ENCODE data around the gene RUVBL2.

The RUVBL2 gene

DNA sequence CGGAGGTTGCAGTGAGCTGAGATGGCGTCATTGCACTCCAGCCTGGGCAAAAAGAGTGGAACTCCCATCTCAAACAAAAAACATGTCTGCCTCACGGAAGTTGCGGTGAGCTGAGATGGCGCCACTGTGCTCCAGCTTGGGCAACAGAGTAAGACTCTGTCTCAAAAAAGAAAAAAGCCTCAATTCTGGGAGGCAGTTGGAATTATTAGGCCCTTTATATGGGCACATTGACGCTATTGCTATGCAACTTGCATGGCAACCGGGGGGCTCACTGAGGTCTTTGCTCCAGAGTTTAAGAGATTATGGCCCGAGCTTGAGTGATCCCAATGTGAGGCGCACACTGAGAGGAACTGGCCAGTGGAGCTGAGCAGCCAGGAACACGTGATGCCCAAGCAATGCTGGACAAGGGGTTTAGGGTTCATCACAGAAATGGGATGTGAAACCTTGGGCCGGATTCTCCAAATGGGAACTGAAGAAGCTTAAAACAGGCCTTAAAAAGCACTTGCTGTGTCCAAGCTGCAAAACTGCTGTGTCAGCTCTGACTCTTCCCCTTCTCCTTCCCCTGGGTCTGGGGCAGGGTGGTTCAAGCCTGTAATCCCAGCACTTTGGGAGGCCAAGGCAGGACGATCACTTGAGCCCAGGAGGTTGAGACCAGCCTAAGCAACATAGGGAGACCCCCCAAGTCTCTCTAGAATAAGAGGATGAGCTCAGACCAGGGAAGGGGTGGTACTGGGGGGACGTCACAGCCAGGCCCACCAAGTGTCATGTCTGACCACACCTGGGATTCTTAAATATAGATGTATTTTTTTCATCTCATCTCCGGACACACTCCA lies 26.1 kb upstream of the RUVBL2 start:
- Histone ChIP-seq H3K9me3 (no peaks in the 10 kb centered on the region), H3K36me3 (replicated peaks) (peaks cover 59% of the 10 kb centered on the region), H3K27me3 (ENCODE audit: low read depth) (no peaks in the 10 kb centered on the region), H3K4me1 (peaks cover 16% of the 10 kb centered on the region), H3K4me3 (no peak overlapping the region)
- no peak for DNase-seq (ENCODE audit: low spot score in 2 of 2)
- in situ Hi-C loops (cut with MboI; ENCODE audit: low sequenced_read_pairs), result loop anchor here (10.0 kb wide), 1 partner anchor 323 kb away; the partner anchor contains the start of gene CA11

DNA sequence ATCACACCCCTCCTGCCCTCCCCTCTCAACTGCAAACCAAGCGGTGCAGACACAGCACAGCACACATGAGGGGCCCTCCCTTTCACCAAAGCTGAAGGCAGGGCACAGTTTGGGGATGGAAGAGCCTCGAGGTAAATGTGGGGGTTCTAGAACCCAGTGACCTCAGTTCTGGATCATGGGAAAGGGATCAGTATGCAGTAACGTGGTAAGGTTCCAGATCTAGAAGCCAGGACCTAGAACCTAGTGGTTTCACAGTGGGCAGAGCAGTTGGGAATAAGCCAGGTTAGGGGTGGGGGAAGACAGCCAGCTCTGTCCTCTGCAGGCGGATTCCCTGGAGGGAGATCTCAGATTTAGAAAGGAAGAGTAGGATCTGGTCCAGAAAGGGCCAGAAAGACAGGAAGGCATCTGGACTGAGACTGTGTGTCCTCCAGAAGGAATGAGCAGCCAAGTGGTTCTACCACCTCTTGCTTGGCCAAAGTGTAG lies 25.5 kb upstream of the RUVBL2 start:
- no peaks in the 10 kb centered on the region for H3K9me3 ChIP-seq
- H3K4me3 ChIP-seq, result no peak overlapping the region
- in situ Hi-C loops (cut with MboI; ENCODE audit: low sequenced_read_pairs), result loop anchor here (10.0 kb wide), 1 partner anchor 323 kb away; the partner anchor contains the start of gene CA11
- no peaks in the 10 kb centered on the region for H3K27me3 ChIP-seq (ENCODE audit: low read depth)
- H3K4me1 ChIP-seq, result peaks cover 16% of the 10 kb centered on the region
- H3K36me3 ChIP-seq (replicated peaks), result peaks cover 64% of the 10 kb centered on the region
- no peak for DNase-seq (ENCODE audit: low spot score in 2 of 2)

DNA sequence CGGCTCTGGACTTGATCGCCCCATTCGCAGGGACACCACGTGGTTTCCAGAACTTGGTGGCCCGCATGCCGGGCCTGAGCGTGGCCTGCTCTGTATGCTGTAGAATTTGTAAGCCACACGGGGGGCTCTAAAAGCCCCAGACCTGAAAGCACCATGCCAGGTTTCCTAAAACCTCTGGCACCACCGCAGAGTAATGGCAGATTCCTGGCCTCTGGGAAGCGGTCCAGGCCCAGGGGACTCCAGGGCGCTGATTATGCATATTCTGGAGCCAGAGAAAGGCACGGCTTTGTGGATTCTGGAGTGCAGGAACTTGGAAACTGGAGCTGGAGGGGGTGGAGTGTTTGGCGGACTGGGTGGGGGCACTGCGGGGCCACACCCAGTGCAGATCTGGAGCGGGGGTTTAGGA lies 24.9 kb upstream of the RUVBL2 start:
- Histone ChIP-seq H3K27me3 (ENCODE audit: low read depth) (no peaks in the 10 kb centered on the region), H3K4me1 (peaks cover 10% of the 10 kb centered on the region), H3K36me3 (replicated peaks) (peaks cover 67% of the 10 kb centered on the region), H3K4me3 (no peak overlapping the region), H3K9me3 (no peaks in the 10 kb centered on the region)
- in situ Hi-C loops (cut with MboI; ENCODE audit: low sequenced_read_pairs), result loop anchor here (10.0 kb wide), 1 partner anchor 324 kb away; the partner anchor contains the start of gene CA11
- DNase-seq (ENCODE audit: low spot score in 2 of 2), result no peak

DNA sequence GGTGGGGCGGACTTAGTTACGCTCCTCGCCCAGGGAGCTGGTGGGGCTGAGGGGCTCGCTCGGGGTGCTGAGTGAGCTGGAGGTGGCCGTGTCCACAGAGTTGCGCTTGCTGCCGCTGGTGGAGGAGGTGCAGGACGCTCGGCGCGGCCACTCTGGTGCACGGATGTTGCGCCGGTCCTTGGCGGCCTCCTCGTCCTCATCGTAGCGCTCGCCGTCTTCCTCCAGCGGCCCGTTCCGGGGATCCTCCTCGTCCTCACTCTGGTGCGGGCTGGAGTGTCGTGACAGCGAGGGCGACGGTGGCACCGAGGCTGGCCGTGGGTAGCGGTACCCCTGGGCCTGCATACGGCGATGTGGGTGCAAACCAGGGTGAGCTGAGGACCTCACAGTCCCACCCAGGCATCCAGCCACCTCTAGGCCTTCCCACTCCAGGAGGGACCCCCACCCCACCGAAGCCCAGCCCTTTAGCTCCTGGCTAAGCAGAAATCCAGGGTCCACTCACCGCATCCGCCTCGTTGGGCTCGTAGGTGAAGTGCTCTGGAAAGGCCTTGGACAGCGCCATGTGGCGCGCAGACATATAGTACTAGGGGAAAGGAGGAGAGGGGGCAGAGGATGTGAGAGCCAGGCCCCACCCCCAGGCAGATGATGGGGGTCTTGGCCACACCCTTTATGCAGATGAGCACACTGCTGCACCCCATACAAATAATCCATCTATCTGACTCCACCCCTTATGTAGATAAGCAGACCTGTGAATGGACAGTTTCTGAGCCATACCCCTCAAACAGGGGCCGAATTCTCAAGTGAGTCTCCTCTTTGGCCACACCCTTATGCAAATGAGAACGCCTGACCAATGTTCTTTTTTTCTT lies 24.2 kb upstream of the RUVBL2 start:
- H3K4me3 ChIP-seq, result no peak overlapping the region
- in situ Hi-C loops (cut with MboI; ENCODE audit: low sequenced_read_pairs), result loop anchor here (5.0 to 10.0 kb wide), 2 partner anchors 182 to 325 kb away; partner anchors contain the start of gene CA11
- no peaks in the 10 kb centered on the region for H3K27me3 ChIP-seq (ENCODE audit: low read depth)
- peaks cover 3% of the 10 kb centered on the region for H3K4me1 ChIP-seq
- H3K9me3 ChIP-seq, result no peaks in the 10 kb centered on the region
- H3K36me3 ChIP-seq (replicated peaks), result peaks cover 74% of the 10 kb centered on the region
- DNase-seq (ENCODE audit: low spot score in 2 of 2), result peak; percentile 40 to 47

DNA sequence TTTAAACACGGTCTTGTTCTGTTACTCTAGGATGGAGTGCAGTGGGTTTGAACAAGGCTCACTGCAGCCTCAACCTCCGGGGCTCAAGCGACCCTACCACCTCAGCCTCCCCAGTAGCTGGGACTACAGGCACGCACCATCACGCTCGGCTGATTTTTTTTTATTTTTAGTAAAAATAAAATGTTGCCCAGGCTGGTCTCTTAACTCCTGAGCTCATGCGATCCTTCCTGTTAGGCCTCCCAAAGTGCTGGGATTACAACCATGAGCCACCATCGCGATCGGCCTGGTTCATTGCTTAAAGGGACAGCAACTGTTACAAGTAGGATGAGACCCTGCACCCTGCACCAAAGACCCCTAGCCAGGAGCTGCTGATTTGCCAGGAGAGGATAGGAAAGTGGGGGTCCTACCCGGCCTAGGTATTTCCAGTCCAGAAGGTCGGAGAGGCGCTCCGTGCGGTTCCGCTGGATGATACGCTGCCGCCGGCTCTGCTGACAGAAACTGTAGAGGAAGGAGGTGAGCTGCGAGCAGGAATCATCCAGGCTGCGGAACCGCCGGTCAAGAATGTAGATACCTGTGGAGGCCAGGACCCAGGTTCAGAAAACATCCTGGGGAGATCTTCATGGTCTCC lies 23.4 kb upstream of the RUVBL2 start:
- in situ Hi-C loops (cut with MboI; ENCODE audit: low sequenced_read_pairs), result loop anchor here (5.0 kb wide), 1 partner anchor 183 kb away; no protein-coding TSS in a partner anchor
- H3K9me3 ChIP-seq, result no peaks in the 10 kb centered on the region
- no peaks in the 10 kb centered on the region for H3K27me3 ChIP-seq (ENCODE audit: low read depth)
- peaks cover 74% of the 10 kb centered on the region for H3K36me3 ChIP-seq (replicated peaks)
- no peaks in the 10 kb centered on the region; the same call in 1 of the 2 replicates for H3K4me1 ChIP-seq
- no peak for DNase-seq (ENCODE audit: low spot score in 2 of 2)
- H3K4me3 ChIP-seq, result no peak overlapping the region

DNA sequence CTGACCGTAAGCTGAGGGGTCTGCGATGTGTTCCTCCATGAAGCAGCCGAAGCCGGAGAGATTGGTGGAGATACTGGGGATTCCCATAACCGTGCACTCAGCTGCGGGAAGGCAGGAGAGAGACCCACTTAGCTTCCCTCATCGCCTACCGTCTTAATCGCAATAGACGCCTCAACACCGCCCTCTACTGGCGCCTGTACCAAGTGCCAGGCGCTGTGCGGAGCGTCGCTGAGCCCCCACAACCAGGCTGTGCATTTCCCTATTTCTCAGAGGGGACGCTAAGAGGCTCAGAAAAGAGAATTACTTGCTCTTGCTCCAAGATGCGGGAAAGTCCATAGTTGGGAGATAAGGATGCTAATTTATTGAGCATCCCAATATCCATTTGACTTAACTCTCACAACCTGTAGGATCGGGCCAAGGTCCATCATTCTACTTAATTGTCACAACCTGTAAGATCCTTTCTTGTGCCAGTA lies 22.7 kb upstream of the RUVBL2 start:
- H3K4me1 ChIP-seq, result no peaks in the 10 kb centered on the region; the same call in 1 of the 2 replicates
- peaks cover 67% of the 10 kb centered on the region for H3K36me3 ChIP-seq (replicated peaks)
- no peaks in the 10 kb centered on the region for H3K27me3 ChIP-seq (ENCODE audit: low read depth)
- H3K9me3 ChIP-seq, result no peaks in the 10 kb centered on the region
- DNase-seq (ENCODE audit: low spot score in 2 of 2), result peak; percentile 56 to 91
- in situ Hi-C loops (cut with MboI; ENCODE audit: low sequenced_read_pairs), result loop anchor here (5.0 kb wide), 1 partner anchor 184 kb away; no protein-coding TSS in a partner anchor
- H3K4me3 ChIP-seq, result no peak overlapping the region

DNA sequence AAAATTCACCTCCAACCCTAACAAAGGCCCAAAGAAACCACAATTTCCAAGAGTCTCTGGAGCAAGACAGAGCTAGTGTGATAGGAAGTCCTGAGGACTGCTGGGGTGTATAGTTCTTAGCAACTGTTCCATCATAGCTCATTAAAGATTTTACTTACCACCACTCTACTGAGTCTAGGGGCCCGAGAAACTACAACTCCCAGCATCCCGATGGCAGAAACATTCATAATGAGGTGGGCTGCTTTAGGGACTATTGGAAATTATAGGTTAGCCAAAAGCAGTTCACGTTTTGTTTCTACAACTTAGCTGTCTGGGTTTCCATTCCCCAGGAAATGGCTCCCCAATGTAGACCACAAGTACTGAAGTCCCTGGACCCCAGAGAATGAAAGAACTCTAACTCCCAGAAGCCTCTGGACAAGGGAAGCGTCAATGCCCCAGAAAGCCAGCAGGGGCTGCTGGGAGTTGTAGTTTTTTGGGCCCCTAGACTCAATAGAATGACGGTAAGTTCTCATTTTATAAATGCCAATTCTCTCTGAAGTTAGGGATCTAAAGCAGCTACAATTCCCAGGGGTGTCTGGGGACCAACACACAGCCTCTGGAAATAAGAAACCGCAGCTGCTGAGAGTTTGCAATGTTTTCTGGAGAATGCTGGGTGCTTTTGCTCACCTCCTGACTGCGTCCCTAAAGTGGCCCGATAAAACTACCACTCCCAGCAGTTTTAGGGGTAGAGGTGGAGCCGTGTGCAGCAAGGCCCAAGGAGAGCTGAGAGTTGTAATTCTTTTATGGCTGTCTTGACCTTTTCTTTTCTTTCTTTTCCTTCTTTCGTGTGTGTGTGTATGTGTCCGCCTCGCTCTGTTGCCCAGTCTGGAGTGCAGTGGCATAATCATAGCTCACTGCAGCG lies 17.5 kb upstream of the RUVBL2 start:
- peak; percentile 40 to 60 for DNase-seq (ENCODE audit: low spot score in 2 of 2)
- Histone ChIP-seq H3K27me3 (ENCODE audit: low read depth) (no peaks in the 10 kb centered on the region), H3K4me1 (no peaks in the 10 kb centered on the region), H3K9me3 (no peaks in the 10 kb centered on the region), H3K36me3 (replicated peaks) (peaks cover 37% of the 10 kb centered on the region), H3K4me3 (no peak overlapping the region)
- in situ Hi-C loops (cut with MboI; ENCODE audit: low sequenced_read_pairs), result no loop called here

DNA sequence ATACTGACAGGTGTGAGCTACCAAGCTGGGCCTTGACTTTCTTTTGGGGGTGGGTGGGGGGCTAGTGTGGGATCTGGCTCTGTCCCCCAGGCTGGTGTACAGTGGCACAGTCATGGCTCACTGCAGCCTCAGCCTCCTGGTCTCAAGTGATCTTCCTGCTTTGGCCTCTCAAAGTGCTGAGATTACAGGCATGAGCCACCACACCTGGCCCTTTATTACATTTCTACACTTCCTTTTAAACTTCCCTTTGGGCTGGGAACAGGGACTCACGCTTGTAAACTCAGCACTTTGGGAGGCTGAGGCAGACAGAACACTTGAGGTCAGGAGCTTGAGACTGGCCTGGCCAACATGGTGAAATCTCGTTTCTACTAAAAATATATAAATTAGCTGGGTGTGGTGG lies 16.6 kb upstream of the RUVBL2 start:
- Histone ChIP-seq H3K9me3 (no peaks in the 10 kb centered on the region), H3K36me3 (replicated peaks) (peaks cover 45% of the 10 kb centered on the region), H3K27me3 (ENCODE audit: low read depth) (no peaks in the 10 kb centered on the region), H3K4me1 (no peaks in the 10 kb centered on the region), H3K4me3 (no peak overlapping the region)
- in situ Hi-C loops (cut with MboI; ENCODE audit: low sequenced_read_pairs), result no loop called here
- no peak for DNase-seq (ENCODE audit: low spot score in 2 of 2)

DNA sequence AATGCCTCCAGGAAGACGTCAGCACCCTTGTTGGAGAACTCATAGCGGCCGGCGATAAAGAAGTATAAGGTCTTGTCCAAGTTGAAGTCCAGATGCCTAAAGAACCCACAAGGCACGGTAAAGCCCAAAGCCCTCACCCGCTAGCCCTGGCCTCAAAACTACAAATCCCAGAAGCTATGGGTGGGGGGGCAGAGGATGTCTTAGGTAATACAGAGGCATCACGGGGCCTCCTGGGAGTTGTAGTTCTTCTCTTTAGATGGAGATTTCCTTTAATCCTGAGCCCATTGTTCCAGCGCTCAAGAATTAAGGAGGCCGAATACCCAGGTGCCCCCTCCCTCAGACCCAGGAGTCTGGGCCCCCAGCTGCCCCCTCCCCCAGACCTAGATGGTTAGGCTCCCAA lies 11.4 kb upstream of the RUVBL2 start:
- DNase-seq (ENCODE audit: low spot score in 2 of 2), result peak in 1 of 2 experiments; percentile 40
- peaks cover 60% of the 10 kb centered on the region for H3K36me3 ChIP-seq (replicated peaks)
- H3K9me3 ChIP-seq, result no peaks in the 10 kb centered on the region
- in situ Hi-C loops (cut with MboI; ENCODE audit: low sequenced_read_pairs), result no loop called here
- H3K27me3 ChIP-seq (ENCODE audit: low read depth), result no peaks in the 10 kb centered on the region
- H3K4me3 ChIP-seq, result no peak overlapping the region
- H3K4me1 ChIP-seq, result no peaks in the 10 kb centered on the region

DNA sequence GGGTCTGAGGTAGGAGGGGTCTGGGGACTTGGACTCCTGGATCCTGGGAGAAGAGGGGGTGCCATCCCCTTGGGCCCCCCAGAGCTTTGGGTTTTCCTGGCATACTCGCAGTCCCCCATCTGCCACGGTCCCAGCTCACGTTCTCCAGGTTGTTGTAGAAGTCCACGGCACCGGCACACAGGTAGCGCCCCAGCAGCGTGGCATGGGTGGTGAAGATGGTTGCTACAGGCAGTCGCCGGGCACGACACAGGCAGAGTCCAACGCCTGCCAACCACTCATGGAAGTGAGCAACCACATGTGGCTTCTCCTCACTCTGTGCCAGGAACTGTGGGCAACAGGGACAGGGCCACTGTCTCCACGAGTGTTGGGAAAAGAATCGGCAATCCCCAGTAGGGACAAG lies 8.0 kb upstream of the RUVBL2 start:
- no peaks in the 10 kb centered on the region for H3K9me3 ChIP-seq
- H3K4me3 ChIP-seq, result no peak overlapping the region
- in situ Hi-C loops (cut with MboI; ENCODE audit: low sequenced_read_pairs), result no loop called here
- no peaks in the 10 kb centered on the region for H3K27me3 ChIP-seq (ENCODE audit: low read depth)
- H3K36me3 ChIP-seq (replicated peaks), result peaks cover 64% of the 10 kb centered on the region
- no peaks in the 10 kb centered on the region; the same call in 1 of the 2 replicates for H3K4me1 ChIP-seq
- DNase-seq (ENCODE audit: low spot score in 2 of 2), result no peak

DNA sequence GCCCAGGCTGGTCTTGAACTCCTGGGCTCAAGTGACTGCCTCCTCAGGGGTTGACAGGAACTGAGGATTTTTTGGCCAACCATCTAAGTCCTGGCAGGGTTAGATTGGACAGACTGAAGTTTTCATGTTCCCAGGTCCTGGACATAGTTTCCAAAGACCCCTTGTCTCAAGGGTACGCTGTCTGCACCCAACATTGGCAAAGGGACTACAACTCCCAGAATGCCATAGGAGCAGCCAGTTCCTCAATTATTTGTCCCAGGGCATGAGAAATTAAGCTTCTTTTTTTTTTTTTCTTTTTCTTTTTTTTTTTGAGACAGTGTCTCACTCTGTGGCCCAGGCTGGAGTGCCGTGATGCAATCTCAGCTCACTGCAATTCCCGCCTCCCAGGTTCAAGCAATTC lies 7.5 kb upstream of the RUVBL2 start:
- Histone ChIP-seq H3K36me3 (replicated peaks) (peaks cover 67% of the 10 kb centered on the region), H3K27me3 (ENCODE audit: low read depth) (no peaks in the 10 kb centered on the region), H3K4me1 (no peaks in the 10 kb centered on the region; the same call in 1 of the 2 replicates), H3K4me3 (no peak overlapping the region), H3K9me3 (no peaks in the 10 kb centered on the region)
- DNase-seq (ENCODE audit: low spot score in 2 of 2), result no peak
- in situ Hi-C loops (cut with MboI; ENCODE audit: low sequenced_read_pairs), result no loop called here

DNA sequence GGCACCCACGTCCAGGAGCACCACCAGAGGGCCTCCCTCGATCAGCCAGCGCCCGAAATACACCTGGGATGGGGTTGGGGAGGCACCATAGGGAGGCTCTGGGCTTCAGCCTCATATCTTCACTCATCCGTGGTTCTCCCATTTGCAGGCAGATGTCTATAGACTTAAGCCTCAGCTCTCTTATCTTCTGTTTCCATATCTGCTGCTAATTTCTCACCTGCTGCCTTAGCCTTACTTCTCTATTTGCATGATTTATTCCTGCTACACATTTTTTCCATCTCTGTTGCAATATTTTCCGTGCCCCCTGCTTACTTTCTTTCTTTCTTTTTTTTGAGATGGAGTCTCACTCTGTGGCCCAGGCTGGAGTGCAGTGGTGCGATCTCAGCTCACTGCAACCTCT lies 6.4 kb upstream of the RUVBL2 start:
- Histone ChIP-seq H3K4me3 (no peak overlapping the region), H3K9me3 (no peaks in the 10 kb centered on the region), H3K36me3 (replicated peaks) (peaks cover 59% of the 10 kb centered on the region), H3K27me3 (ENCODE audit: low read depth) (no peaks in the 10 kb centered on the region), H3K4me1 (no peaks in the 10 kb centered on the region; the same call in 1 of the 2 replicates)
- DNase-seq (ENCODE audit: low spot score in 2 of 2), result no peak
- in situ Hi-C loops (cut with MboI; ENCODE audit: low sequenced_read_pairs), result no loop called here

Measured in HAP-1 (cell line).